ENCODE measurements around the gene MPI.
"Not testable (repeated sequence)": the region's sequence is repeated elsewhere in the genome, so short reads cannot be mapped to it uniquely, and the experiment has no call there.

The MPI gene

DNA sequence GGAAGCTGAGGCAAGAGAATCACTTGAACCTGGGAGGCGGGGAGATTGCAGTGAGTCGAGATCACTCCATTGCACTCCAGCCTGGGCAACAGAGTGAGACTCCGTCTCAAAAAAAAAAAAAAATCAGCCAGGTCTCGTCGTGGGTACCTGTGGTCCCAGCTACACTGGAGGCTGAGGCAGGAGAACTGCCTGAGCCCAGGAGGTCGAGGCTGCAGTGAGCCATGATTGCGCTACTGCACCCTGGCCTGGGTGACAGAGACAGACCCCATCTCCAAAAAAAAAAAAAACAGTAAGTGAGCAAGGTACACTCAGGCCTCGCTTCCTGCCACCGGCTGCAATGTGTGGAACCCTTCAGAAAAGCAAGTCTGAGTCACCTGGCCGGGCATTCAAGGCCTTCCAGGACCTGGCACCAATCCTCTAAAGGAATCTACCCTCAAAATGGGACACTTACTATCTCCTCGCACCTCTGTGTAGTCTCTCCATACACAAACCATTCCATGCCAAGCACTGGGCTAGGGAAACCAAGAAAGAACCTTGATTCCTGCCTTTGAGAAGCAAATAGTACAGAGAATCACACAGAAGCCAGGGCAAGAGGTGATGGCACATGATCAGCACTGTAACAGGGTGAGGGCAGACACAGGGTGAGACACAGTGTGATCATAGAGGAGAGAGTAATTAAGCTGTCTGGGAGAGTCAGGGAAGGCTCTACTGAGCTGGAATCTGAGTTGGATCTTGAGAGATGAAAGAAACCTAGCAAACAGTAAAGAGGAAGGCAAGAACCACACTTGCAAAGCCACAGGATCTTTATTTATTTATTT lies 26.4 kb upstream of the MPI start:
- no peak for DNase-seq (ENCODE audit: low spot score)

DNA sequence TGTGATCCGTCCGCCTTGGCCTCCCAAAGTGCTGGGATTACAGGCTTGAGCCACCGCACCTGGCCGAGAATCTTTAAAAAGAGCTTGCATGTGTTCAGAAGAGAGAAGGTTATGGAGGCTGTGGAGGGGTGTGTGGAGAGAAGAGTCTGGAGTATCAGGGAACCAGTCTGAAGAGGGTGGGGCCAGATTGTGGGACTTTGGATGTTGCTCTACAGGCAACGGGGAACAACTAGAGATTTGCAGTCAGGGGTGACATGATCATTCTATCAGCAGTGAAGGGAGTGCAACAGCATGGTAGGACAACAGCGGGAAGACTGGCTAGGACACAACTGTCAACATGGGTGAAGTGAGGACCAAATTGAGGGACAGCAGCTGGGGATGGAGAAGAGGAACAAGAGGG lies 25.5 kb upstream of the MPI start:
- DNase-seq (ENCODE audit: low spot score), result no peak

DNA sequence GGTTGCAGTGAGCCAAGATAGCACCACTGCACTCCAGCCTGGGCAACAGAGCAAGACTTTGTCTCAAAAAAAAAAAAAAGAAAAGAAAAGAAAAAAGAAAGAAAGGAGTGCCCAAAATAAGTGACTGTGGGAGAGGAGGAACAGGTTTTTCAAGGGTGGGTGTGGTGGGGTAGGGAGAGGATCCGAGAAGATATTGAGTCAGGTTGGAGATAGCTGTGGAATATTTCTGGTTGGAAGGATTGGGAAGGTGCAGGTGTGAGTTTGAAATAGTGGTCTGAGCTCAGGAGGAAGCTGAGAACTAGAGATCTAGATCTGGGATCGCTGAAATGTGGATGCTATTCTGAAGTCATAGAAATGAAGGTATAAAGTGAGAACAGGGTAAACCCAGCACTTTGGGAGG lies 24.5 kb upstream of the MPI start:
- DNase-seq (ENCODE audit: low spot score), result no peak

DNA sequence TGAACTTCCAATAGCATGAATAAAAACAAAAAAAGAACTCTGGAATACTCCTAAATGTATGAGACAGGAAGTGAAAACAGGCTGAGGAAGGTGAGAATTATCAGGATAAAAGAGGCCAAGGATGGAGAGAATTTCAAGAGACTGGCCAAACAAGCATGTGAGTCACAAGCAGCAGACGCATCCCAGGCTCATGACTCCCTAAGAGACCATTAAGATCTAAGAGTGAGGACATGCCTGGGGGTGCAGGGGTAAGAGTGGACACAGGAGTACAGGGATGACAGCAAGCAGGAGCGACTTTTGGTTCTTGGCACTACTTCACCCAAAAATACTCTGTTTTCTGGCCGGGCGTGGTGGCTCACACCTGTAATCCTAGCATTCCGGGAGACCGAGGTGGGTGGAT lies 23.8 kb upstream of the MPI start:
- DNase-seq (ENCODE audit: low spot score), result no peak

DNA sequence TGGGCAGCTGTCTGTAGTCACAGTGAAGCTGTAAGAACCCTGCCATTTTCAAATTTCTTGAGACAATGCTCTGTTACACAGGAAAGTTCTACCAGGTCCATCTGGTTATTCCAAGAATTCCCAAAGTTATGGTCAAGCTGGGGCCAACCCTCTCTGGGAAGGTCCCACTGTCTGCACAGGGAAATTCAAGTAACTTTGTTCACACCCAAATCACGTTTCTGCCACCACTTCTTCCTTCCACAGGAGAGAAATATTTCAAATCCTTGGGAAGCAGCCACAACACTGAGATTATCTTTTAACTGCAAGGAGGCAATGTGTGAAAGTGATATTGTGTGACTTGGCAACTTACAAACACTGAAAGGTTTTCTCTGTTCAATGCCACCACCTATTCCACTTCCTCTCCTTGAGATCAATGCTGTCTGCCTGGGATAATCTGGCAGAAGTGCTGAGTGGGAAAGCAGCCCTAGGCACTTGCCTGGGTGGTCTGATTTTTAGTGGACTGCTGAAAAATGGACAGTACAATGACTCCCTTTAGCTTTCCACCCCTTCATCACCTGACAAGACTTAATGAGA lies 22.3 kb upstream of the MPI start:
- DNase-seq (ENCODE audit: low spot score), result no peak

DNA sequence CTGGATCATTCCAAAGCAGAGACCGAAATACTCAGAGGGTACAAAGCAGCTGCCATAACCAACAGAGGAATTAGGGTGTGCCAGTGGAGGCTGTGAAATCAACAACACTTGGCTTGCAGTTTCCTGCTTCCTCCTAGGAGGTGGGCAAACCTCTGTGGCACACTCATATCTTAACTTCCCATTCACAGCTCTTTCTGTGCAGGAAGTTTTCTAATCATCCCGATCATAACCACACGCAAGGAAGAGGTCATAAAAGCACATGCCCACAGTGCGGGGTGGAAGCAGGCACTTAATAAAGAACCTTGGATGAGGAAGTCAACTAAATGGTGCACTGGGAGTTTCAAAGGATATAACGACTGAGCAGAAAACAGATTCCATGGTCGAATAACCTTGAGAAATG lies 21.8 kb upstream of the MPI start:
- DNase-seq (ENCODE audit: low spot score), result peak; percentile 33

DNA sequence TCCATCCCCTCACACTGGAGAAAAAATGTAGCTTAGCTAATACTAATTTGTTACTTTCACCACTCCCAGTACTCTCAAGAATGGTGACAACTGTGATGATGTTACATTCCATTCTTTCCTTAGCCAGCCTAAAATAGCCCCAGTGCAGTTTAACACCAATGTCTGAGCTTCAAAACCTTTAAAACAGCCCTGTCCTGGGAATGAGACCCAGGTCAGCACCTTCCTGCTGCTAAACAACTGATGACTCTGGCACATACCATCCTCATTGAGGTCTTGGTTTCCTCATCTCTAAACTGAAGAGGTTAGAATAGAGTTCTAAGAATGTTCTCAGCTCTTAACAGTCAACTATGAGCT lies 20.5 kb upstream of the MPI start:
- DNase-seq (ENCODE audit: low spot score), result no peak

DNA sequence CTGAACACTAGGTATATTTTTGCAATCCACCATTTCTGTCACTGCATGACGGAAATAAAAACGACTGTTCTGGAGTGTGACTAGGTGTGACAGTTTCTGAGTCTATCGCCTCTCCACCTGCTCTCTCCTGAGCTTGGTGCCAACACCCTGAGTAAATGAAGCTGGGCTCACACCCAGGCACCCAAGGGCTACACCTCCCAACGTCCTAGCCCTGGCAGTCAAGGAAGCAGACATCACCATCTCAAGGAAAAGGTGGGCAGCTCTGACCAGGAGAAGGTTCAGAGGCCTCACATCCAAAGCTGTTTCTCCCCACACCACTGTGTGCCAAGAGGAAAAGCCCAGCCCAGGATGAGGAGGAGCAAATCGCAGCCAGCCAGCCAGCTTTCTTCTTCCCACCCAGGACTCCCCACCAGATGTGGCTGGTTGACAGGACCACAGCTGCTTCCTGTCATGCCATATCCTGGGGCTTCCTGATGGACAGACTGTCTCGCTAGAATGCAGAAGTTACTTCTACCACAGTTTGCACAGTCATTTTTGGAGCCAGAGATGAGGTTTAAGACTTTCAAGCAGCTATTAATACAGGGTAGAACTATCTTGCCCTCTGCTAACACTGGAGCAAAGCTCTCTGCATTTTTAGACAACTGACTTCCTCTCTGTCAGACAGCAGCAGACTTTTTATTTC lies 20.0 kb upstream of the MPI start:
- peak; percentile 68 for DNase-seq (ENCODE audit: low spot score)

DNA sequence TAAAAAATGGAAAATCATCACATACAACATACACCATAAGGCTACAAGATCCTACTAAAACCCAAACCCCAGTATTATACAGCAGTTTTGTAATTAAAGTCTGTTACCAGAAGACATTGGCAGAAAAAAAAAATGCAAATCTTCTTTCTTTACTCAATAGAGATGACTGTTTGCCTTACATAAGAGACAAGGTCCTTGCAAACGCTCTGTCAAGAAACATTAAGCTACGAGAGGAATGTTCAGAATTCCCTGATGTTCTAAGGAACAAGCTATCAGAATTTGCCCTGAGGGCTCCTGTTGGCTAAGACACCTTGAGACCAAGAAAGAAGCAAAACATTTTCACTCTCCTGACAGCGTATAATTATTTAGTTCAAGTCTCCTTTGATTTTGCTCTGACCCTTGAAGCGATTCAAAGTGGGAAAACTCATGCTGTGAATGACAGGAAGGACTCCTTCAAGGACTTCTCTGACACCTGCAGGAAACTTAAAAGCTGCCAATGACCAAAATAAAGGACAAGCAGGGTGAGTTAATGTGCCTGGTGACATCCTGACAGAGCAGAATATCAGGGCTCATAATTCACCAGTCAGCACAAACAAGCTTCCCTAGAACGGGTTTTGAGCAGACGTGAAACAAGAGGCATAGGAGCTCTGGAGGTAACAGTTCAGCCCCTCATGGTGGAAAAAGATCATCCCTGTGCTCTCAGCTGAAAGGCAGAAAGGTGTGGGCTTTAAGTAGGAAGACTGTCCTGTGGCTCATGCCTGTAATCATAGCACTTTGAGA lies 19.2 kb upstream of the MPI start:
- DNase-seq (ENCODE audit: low spot score), result no peak

DNA sequence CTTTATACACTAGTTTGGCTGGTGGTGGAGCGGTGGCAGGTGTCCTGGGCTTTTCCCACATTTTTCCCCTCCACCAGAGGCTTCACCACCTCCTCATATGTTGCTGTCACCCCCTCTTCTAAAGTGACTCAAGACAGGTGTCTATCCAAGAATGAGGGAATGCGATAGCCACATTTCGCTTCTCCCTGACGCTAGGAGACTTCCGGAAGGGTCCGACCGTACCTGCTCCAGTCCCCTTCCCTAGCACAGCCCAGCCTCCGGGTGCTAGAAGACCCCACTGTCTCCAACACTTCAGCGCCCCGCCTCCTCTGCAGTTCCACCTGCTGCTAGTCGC lies 17.2 kb upstream of the MPI start:
- DNase-seq (ENCODE audit: low spot score), result no peak

DNA sequence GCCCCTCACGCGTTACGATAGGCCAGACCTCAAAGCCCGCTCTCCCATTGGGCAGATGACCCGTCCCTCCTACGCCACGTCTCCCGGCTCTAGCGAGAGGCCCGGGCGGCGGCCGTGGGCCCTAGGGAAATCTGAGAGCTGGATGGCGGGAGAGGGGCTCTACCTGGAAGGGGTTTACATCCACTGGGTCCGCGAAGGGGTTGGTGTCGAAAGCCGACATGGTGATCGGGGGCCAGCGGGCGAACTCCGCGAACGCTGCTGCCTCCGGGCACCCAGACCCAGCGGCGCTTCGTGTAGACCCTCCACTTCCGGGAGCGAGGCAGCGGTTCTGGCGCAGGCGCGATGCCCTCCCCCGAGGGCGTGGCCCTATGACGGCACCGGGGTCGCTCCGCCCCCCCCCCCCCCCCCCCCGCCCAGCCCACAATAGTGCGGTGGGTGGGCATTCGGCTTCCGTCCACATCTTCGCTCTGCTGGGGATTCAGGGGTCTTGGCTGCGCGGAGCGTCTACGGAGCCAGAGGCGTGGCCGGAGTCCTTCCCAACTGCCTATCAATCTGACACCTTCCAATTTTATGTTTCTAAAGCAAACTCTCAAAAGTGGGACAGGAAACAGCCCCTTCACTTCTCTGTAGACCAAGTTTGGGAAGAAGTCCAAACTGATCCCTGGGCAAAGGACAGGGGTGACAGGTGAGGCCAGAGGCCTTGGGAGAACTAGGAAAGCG lies 16.6 kb upstream of the MPI start, which contains the start of gene SCAMP2:
TSS of gene SCAMP2 (minus strand) at position 330 of the 720 bp plus-strand sequence. CDS start at position 220, 110 bp downstream.
- peak; percentile 95 for DNase-seq (ENCODE audit: low spot score)

DNA sequence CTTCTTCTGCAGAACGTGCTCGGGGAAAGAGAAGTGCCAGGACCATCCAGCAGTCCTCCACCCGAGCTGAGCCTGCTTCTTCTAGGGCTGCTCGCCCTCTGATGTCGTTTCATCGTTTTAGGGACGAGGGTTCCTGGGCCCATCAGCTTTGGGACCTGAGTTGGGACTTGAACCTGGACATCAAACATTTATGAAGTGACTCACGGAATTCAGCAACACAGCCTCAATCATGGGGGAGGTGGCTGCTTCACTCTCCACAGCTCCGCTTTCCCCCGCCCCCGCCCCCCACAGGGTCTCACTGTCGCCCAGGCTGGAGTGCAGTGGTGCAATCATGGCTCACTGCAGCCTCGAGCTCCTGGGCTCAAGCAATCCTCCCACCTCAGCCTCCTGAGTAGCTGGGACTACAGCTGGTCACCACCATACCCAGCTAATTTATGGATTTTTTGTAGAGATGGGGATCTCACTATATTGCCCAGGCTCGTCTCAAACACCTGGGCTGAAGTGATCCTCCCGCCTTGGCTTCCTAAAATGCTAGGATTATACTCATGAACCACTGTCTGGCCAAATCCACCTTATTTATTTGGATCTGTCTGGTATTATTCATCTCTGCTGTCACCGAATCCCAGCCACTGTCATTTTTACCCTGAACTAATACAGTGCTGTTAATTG lies 16.0 kb upstream of the MPI start:
- DNase-seq (ENCODE audit: low spot score), result no peak

DNA sequence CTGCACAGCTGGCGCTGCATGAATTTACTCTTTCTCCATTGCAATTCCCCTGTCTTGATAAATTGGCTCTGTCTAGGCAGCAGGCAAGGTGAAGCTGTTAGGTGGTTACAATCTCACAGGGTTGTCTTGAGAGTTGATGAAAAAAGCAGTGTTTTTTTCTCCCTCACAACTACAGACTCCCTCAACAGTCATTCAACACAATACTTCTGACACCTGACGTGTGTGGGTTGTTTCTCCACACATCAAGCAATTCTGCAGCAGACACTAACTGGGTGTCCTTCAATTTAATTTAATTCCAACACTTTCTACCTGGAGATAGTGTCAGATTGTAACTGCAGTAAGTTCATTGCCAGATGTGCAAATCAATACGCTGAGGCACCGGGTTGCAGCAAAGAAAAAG lies 11.6 kb upstream of the MPI start:
- no peak for DNase-seq (ENCODE audit: low spot score)

DNA sequence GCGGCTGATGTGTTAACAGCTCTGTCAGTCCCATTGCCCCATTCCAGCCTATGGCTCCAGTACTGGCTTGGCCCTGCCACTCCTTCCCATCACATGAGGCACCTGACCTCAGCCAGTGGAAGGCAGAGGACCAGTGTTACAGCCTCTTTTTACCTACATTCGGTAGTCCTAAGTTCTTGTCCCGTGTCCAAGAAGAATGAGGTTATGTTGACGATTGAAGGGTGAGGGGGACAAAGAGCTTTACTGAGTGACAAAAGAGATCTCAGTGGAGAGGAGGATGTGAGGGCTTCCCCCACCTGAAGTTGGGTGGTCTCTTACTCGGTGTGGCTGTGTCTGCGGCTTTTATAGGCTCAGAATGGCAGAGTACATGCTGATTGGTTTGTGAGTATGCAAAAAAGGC lies 7.3 kb upstream of the MPI start:
- DNase-seq (ENCODE audit: low spot score), result no peak

DNA sequence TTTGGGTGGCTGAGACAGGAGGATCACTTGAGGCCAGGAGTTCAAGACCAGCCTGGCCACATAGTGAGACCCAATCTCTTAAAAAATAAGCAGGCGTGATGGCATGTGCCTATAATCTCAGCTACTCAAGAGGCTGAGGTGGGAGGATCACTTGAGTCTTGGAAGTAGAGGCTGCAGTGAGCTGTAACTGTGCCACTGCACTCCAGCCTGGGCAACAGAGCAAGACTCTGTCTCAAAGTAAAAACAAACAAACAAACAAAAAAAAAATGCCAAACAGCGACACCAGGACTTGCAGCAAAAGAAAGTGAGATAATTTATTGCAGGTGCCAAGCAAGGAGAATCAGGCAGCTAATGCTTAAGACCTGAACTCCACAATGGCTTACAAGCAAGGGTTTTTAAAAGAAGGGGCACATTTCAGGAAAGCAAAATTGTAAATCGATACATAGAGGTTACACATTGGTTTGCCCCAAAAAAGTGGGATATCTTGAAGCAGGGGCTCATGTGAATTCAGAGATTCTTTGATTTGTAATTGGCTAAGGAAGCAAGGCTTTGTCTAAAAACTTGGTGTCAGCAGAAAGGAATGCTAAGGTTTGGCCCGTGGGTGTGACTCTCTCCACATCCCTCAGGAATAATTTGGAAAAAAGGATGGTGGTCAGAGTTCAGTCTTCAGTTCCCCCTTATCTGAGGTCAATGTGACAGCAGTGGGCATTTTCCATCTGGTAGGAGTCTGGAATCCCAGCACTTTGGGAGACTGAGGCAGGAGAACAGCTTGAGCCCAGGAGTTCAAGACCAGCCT lies 5.2 kb upstream of the MPI start:
- DNase-seq (ENCODE audit: low spot score), result no peak

DNA sequence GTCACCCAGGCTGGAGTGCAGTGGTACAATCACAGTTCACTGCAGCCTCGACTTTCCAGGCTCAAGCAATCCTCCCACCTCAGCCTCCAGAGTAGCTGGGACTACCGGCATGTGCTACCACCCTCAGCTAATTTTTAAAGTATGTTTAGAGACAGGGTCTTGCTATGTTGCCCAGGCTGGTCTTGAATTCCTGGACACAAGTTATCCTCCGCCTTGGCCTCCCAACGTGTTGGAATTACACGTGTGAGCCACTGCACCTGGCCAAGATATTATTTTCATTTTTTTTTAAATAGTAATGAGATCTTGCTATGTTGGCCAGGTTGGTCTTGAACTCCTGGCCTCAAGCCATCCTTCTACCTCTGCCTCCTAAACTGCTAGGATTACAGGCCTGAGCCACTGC lies 4.4 kb upstream of the MPI start:
- no peak for DNase-seq (ENCODE audit: low spot score)

DNA sequence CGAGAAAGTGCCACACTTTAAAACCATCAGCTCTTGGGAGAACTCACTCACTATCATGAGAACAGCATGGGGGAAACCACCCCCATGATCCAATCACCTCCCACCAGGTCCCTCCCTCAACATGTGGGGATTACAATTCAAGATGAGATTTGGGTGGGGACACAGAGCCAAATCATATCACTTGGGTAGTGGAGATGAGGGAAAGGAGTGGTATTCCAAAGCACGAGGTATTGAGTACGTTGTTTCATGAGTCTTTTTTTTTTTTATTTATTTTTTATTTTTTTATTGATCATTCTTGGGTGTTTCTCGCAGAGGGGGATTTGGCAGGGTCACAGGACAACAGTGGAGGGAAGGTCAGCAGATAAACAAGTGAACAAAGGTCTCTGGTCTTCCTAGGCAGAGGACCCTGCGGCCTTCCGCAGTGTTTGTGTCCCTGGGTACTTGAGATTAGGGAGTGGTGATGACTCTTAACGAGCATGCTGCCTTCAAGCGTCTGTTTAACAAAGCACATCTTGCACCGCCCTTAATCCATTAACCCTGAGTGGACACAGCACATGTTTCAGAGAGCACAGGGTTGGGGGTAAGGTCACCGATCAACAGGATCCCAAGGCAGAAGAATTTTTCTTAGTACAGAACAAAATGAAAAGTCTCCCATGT lies 2.2 kb upstream of the MPI start:
- not testable (repeated sequence) for DNase-seq (ENCODE audit: low spot score)

DNA sequence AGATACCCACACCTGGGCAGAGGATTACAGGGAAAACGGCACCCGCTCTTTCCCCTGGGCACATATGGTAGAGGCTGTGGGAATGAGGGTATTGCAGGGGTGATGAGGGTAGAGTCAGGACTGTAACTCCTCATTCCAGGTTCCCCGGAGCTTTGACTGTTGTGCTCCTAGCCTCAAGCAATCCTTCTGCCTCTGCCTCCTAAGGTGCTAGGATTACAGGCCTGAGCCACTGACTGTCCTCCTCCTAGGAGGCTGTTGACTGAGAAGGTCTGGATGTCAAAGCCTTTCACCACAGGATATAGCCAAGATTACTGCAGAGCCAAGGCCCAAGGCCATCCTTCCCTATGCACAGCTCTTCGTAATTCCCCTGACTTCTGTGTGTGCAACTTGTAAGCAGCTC lies 1.1 kb upstream of the MPI start:
- DNase-seq (ENCODE audit: low spot score), result no peak

DNA sequence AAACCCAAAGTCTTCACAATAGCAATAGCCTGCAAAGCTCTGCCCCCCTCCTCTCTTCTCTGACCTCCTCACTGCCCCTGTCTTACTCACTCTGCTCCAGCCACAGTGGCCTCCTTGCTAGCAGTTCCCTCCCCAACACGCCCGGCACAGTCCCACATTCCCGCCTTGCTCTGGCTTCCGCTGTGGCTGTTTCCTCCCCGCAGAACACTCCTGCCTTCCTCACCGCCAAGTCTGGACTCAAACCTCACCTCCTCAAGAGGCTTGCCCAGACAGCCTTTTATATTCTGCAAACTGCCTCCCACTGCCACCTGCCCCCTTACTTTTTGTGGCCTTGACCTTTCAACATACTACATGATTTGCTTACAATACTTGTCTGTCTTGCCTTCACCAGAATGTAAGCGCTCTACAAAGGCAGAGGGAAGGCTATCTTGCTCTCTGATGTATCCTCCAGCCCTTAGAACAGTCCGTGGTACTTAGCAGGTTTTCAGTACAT lies 406 bp upstream of the MPI start:
- no peak for DNase-seq (ENCODE audit: low spot score)

DNA sequence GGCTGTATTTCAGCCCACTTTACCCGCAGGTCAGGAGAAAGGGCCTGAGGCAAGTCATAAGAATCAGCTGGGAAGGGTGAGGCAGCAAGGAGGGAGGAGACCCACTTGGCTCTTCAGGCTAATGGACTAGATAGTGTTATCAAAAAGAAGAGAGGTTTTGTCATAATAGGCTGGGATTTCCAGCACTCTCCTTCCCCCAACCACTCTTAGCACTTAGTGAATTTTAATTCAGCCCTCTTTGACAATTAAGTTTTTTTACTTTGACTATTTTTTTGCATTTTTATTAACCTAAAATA lies 771 bp downstream of the MPI start:
- DNase-seq (ENCODE audit: low spot score), result no peak

Measured in globus pallidus (tissue), 1 donor.